ENCODE data around the gene NANOS1.
"Not testable (repeated sequence)": the region's sequence is repeated elsewhere in the genome, so short reads cannot be mapped to it uniquely, and the experiment has no call there.

Gene NANOS1

GRCh38 chr10:119020627-119020946, 8.9 kb upstream of the NANOS1 start:
- no peak for DNase-seq

- no peak for DNase-seq
Observed at GRCh38 chr10:119022846-119023552, 6.5 kb upstream of the NANOS1 start.

GRCh38 chr10:119023553-119023868, 6.0 kb upstream of the NANOS1 start:
- DNase-seq = no peak

GRCh38 chr10:119024882-119025281, 4.6 kb upstream of the NANOS1 start:
- DNase-seq = no peak

GRCh38 chr10:119025336-119025735, 4.2 kb upstream of the NANOS1 start:
- no peak for DNase-seq

- DNase-seq = no peak
Observed at GRCh38 chr10:119025776-119026175, 3.7 kb upstream of the NANOS1 start.

GRCh38 chr10:119026301-119027110, 3.0 kb upstream of the NANOS1 start:
- DNase-seq = no peak

- DNase-seq = not testable (repeated sequence)
Observed at GRCh38 chr10:119028445-119028899, 1.0 kb upstream of the NANOS1 start.

GRCh38 chr10:119028900-119029612, 458 bp upstream of the NANOS1 start:
- peak; percentile 94 for DNase-seq

GRCh38 chr10:119030421-119031250, 1.1 kb downstream of the NANOS1 start:
- peak; percentile 68 for DNase-seq

- DNase-seq = no peak
Observed at GRCh38 chr10:119031496-119032059, 2.1 kb downstream of the NANOS1 start.

- DNase-seq = no peak
Observed at GRCh38 chr10:119039161-119039560, 9.6 kb downstream of the NANOS1 start.

- DNase-seq = no peak
Observed at GRCh38 chr10:119041326-119041725, 11.8 kb downstream of the NANOS1 start.

- DNase-seq = no peak
Observed at GRCh38 chr10:119042169-119042568, 12.7 kb downstream of the NANOS1 start.

GRCh38 chr10:119045561-119045960, 16.0 kb downstream of the NANOS1 start:
- no peak for DNase-seq

- no peak for DNase-seq
Observed at GRCh38 chr10:119049361-119049760, 19.8 kb downstream of the NANOS1 start.

GRCh38 chr10:119049777-119050176, 20.3 kb downstream of the NANOS1 start:
- no peak for DNase-seq

- DNase-seq = no peak
Observed at GRCh38 chr10:119051775-119052174, 22.3 kb downstream of the NANOS1 start.

GRCh38 chr10:119055472-119055871, 26.0 kb downstream of the NANOS1 start:
- DNase-seq = no peak

GRCh38 chr10:119058010-119058409, 28.5 kb downstream of the NANOS1 start:
- no peak for DNase-seq

GRCh38 chr10:119059557-119059956, 30.0 kb downstream of the NANOS1 start:
- no peak for DNase-seq

GRCh38 chr10:119060107-119060506, 30.6 kb downstream of the NANOS1 start:
- no peak for DNase-seq

GRCh38 chr10:119061352-119061751, 31.8 kb downstream of the NANOS1 start:
- no peak for DNase-seq
